ENCODE results near the gene ANKRD34A.

Gene ANKRD34A

DNA sequence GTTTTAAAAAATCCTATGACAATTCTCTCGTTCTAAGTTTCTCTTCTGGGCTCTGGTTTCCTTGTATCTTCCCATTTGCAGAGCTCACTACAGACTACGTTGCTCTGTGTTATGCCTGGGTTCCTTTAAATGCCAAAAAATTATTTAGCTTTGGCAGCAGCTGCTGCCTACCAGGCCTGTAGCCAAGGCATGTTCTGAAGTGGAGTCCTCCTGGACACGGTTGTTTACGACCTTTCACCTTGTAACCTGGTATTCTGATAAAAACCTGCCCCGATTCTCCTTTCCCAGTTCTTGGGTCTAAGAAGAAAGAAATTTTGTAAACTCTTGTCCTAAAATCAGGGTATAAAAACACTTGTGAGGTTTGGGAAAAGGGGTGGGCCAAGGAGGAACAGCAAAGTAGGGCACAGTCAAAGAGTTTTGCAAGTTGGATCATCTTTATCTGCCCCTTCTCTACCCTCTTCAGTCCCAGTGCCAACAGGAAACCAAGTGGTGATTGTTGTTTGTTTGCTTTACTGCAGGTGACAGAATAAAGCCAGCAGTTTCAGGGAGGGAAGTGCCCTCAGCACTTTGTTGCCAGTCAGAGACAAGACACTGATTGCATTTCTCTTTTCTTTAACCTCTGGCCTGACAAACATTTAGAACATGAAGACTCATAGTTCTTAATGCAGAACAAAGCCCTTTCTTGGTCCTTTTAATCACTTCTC lies 35.1 kb upstream of the ANKRD34A start:
- H3K4me3 ChIP-seq = peak overlapping the region; percentile 97
- DNase-seq (ENCODE audit: low spot score) = peak; percentile 68
- TF ChIP-seq, protein P1, sequence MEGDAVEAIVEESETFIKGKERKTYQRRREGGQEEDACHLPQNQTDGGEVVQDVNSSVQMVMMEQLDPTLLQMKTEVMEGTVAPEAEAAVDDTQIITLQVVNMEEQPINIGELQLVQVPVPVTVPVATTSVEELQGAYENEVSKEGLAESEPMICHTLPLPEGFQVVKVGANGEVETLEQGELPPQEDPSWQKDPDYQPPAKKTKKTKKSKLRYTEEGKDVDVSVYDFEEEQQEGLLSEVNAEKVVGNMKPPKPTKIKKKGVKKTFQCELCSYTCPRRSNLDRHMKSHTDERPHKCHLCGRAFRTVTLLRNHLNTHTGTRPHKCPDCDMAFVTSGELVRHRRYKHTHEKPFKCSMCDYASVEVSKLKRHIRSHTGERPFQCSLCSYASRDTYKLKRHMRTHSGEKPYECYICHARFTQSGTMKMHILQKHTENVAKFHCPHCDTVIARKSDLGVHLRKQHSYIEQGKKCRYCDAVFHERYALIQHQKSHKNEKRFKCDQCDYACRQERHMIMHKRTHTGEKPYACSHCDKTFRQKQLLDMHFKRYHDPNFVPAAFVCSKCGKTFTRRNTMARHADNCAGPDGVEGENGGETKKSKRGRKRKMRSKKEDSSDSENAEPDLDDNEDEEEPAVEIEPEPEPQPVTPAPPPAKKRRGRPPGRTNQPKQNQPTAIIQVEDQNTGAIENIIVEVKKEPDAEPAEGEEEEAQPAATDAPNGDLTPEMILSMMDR (IDR thresholded peaks at IDR 0.05) = no peak
- peak overlapping the region; percentile 91 to 99 for H3K27ac ChIP-seq

DNA sequence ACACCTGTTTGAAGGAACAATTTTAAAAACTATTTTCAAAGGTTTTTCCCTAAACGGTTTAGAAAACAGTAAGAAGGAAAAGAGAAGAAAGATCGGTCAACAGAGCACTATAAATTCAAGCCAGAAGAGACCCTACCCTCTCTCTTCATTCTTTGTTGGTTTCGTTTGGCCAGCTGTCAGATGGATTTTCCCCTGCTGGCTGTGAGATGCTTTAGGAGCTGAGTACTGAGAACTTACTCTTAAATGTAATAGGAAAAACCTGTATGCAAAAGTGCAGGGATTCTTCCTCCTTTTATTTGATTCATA lies 33.3 kb upstream of the ANKRD34A start:
- H3K4me3 ChIP-seq = peak overlapping the region; percentile 97
- TF ChIP-seq, protein P1 (IDR thresholded peaks at IDR 0.05) = no peak
- peak overlapping the region; percentile 91 to 99 for H3K27ac ChIP-seq
- no peak for DNase-seq (ENCODE audit: low spot score)

DNA sequence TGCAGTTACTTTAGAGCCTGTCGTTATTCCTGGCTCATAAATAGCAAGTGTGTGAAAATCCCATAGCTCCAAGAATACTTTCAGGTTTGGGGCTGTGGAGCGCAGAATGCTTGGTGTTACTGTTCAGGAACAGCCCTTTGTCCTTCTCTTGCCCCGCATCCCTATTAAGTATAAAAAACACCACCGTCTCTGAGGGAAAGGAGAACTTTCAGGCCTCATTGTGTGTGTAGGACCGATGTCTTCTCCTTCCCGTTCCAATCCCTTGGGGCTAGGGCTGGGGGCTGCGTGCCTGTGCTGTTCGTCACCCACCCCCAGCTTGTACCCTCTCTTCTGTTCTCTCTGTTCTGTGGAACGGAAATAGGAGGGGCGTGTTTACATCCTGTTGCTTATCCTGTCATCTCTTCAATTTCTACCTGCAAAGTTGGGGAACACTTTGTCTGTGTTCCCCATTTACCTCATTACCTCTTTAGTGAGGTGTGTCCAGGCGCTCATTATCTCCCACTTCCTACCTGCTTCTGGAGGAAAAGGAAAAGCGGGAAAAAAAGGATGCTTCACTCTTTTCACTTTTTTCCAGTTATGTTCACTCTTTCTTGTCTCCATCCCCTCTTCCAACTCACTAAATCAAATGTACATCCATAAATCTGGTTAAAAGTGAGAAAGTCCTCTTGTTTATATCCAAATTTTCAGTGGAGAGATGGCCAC lies 32.8 kb upstream of the ANKRD34A start:
- H3K27ac ChIP-seq = peak overlapping the region; percentile 91 to 99
- TF ChIP-seq, protein P1 (IDR thresholded peaks at IDR 0.05) = no peak
- DNase-seq (ENCODE audit: low spot score) = no peak
- peak overlapping the region; percentile 97 for H3K4me3 ChIP-seq

DNA sequence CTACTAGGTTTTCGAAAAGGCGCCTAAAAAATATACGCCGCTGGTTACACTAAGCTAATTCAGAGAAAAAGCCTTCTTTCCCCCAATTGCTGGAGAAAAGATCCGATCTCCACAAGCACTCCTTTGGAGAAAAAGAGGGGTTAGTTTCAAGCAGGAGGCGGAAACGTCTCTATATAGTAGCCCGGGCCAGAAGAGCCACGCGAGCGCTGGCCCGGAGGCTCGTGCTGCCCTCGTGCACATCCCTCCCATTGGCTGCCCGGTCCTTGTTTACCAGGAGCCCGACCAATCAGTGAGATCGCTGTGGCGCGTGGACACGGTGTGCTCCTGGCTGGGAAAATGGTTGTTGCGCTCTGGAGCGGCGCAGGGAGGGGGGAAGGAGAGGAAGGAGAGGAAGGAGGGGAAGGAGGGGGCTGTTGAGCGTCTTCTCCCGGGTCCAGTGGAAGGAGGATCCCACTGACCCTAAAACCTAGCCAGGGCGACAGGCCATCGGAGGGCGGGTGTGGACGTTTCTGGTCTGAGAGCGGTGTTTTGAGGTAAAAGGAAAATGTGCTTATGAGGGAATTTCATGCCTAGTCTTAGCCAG lies 32.1 kb upstream of the ANKRD34A start, which contains the start of gene TXNIP:
Gene TXNIP (minus strand): TSS at position 147 of the 583 bp plus-strand sequence. CDS start 313 bp downstream, outside the sequence.
- DNase-seq (ENCODE audit: low spot score) = peak; percentile 99
- Histone ChIP-seq H3K27ac (peak within 1 kb of the TSS; percentile 91 to 99), H3K4me3 (peak within 1 kb of the TSS; percentile 97)
- TF ChIP-seq, protein P1 (IDR thresholded peaks at IDR 0.05) = no peak

DNA sequence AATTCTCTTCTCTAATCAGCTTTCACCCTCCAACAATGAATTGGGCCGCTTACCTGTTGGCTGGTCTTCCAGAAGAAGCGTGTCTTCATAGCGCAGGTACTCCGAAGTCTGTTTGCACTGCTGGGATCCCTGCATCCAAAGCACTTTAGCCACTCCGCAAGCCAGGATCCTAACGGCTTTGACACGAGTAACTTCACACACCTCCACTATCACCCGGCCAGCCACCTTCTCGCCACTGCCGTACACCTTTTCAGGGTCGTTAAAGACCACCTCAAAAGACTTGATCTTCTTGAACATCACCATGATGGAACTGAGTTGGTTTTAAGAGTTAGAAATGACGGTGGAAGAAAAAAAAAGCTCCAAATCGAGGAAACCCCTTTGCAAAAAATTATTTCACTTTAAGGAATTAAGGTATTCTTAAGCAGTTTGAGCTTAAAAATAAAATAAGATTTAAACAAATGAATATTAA lies 31.6 kb upstream of the ANKRD34A start:
- peak overlapping the region; percentile 91 to 99 for H3K27ac ChIP-seq
- peak overlapping the region; percentile 97 for H3K4me3 ChIP-seq
- peak; percentile 76 for DNase-seq (ENCODE audit: low spot score)
- TF ChIP-seq, protein P1 (IDR thresholded peaks at IDR 0.05) = no peak

DNA sequence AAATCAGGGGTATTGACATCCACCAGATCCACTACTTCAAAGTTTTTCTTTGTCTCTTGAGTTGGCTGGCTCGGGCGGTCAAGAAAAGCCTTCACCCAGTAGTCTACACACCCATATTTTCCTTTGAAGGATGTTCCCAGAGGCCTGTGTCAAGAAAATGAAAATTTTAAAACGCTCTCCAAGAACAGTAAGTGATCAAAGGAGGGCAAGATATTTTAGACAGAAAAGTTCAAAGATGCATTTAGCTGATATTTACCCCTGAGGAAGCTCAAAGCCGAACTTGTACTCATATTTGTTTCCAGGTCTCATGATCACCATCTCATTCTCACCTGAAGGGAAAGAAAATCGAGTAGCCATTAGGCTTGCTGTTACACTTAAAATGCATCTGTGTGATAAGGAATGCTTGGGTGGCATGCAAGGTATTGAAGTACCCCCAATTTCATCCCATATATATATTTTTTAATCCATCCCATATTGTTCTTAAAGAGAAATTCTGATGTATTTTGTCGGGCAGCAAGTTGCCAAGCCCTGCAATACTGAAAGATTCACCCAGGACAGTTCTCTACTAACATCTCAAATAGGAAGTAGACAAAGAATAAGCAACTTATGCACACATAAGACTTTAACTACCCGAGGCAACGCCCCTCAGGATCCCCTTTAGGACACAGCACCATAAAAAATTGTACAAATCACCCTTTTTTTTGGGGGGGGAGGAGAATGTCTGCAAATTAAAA lies 30.9 kb upstream of the ANKRD34A start:
- H3K4me3 ChIP-seq = peak overlapping the region; percentile 97
- TF ChIP-seq, protein P1 (IDR thresholded peaks at IDR 0.05) = no peak
- H3K27ac ChIP-seq = peak overlapping the region; percentile 91 to 99
- DNase-seq (ENCODE audit: low spot score) = no peak

Measured in coronary artery (tissue), 2 donors.